Astrocyte (in vitro differentiated cells and primary cell): ENCODE data around the gene ALPL.

Experiments used
- EZH2 ChIP-seq: IDR thresholded peaks from 2 replicates; pipeline ENCODE4 v1.6.1; 2012; ENCODE audit warnings: mild to moderate bottlenecking, low read length, inconsistent platforms; ENCODE audit not compliant: insufficient read depth
- TF ChIP-seq, protein P1 (sequence below): IDR thresholded peaks from 2 replicates; pipeline ENCODE4 v1.5.1; 2011; ENCODE audit warnings: low read depth, mild to moderate bottlenecking, inconsistent platforms, low read length, moderate library complexity; ENCODE audit not compliant: insufficient read depth

DNA sequence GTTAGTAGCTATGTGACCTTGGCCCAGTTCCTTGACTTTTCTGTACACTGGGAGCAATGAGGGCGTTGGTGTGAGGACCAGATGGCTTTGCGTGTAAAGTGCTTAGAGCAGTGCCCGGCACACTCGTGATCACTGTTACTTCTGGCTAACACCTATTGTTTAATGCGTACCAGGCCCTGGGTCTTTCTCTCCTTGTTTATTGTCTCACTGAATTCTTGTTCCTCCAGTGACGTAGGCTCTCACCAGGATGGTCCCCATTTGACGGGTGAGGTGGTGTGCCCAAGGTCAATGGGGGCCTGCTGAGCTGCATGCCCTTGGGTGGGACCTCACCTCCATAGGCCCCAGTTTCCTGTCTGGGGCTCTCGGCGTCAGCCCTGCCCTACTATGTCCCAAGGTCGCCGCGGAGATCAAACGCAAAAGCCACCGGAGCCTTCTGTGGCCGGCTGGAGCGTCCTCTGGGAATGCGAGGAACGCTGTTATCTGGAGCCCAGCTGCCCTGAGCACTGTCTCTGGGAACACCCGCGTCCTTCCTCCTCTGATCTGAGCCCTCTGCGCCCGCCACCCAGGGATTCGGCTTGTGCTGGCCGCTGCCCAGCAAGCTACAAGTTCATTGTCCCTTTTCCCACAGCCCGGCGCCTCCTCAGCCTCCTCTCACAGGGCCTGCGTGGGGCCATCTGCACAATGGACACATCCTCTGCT is 28.9 kb downstream of the ALPL start:
- TF ChIP-seq, protein P1, sequence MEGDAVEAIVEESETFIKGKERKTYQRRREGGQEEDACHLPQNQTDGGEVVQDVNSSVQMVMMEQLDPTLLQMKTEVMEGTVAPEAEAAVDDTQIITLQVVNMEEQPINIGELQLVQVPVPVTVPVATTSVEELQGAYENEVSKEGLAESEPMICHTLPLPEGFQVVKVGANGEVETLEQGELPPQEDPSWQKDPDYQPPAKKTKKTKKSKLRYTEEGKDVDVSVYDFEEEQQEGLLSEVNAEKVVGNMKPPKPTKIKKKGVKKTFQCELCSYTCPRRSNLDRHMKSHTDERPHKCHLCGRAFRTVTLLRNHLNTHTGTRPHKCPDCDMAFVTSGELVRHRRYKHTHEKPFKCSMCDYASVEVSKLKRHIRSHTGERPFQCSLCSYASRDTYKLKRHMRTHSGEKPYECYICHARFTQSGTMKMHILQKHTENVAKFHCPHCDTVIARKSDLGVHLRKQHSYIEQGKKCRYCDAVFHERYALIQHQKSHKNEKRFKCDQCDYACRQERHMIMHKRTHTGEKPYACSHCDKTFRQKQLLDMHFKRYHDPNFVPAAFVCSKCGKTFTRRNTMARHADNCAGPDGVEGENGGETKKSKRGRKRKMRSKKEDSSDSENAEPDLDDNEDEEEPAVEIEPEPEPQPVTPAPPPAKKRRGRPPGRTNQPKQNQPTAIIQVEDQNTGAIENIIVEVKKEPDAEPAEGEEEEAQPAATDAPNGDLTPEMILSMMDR, result no peak
- TF ChIP-seq EZH2, result no peak
